Measurements from ENCODE around the gene DUSP9. TPM values are rescaled to one million over a fixed set of nuclear protein-coding genes. Genes with fewer than 3 reads are reported as not detected.

DUSP9 gene
- total RNA-seq, 1 experiment from 2014 or later, result 2.4 TPM

GRCh38 chrX:153700376-153700945 lies 53.5 kb downstream of the DUSP9 start:
- DNase-seq, result no peak
- Mint-ChIP-seq H3K36me3 (ENCODE audit: insufficient read depth in 1 of 3, low read depth in 3 of 3) (peaks cover 28 to 62% (median 48%) of the 10 kb centered on the region in 3 experiments), H3K4me1 (no peaks in the 10 kb centered on the region), H3K4me3 (no peak overlapping the region), H3K27me3 (ENCODE audit: low read depth) (peaks cover 1% of the 10 kb centered on the region), H3K9me3 (peaks cover 59 to 75% of the 10 kb centered on the region in 2 experiments), H3K27ac (peak overlapping the region in 2 of 3 experiments; percentile 30 to 41; a peak in 1 of 7 replicates)
- no peaks in the 10 kb centered on the region for H4K20me1 ChIP-seq (ENCODE audit: control insufficient read depth, insufficient read depth, insufficient read length)
- H2BK120ac ChIP-seq (ENCODE audit: low read depth, low read length, poor library complexity, severe bottlenecking), result no peak overlapping the region
- no peak overlapping the region for H2AK5ac ChIP-seq (ENCODE audit: insufficient read length, low read length)
- H2BK15ac ChIP-seq (ENCODE audit: low read depth, low read length), result no peak overlapping the region
- no peak overlapping the region for H4K5ac ChIP-seq (ENCODE audit: insufficient read length, low read depth, low read length)
- no peaks in the 10 kb centered on the region for H3K9me3 ChIP-seq (ENCODE audit: control insufficient read depth, low read depth, low read length)
- no peak overlapping the region for H3K4ac ChIP-seq (ENCODE audit: low read depth, low read length)
- no peaks in the 10 kb centered on the region for H3K23me2 ChIP-seq (ENCODE audit: insufficient read length, low read depth, low read length, poor library complexity, severe bottlenecking)
- no peak overlapping the region for H3K56ac ChIP-seq (ENCODE audit: insufficient read length, low read depth, low read length)
- H2BK20ac ChIP-seq (ENCODE audit: low read depth, low read length, poor library complexity, severe bottlenecking), result no peak overlapping the region
- H2BK12ac ChIP-seq (ENCODE audit: insufficient read length, low read depth, low read length), result no peak overlapping the region
- no peaks in the 10 kb centered on the region for H3K79me2 ChIP-seq (ENCODE audit: insufficient read depth, low read length)
- no peak overlapping the region for H3K9ac ChIP-seq (ENCODE audit: extremely low read depth, insufficient read length, low read length)
- no peak overlapping the region for H2AFZ ChIP-seq (ENCODE audit: low read length)
- no peak overlapping the region for H2BK5ac ChIP-seq (ENCODE audit: insufficient read length, low read length)
- no peak overlapping the region for H4K8ac ChIP-seq (replicated peaks; ENCODE audit: insufficient read length, low read depth, low read length)
- H4K91ac ChIP-seq (ENCODE audit: insufficient read length, low read depth, low read length), result no peak overlapping the region
- H3K14ac ChIP-seq (ENCODE audit: insufficient read depth, low read length), result no peak overlapping the region
- no peaks in the 10 kb centered on the region for H3K27me3 ChIP-seq (ENCODE audit: insufficient read depth, low read length)
- no peaks in the 10 kb centered on the region for H3K4me1 ChIP-seq (ENCODE audit: insufficient read depth, low read length)
- no peak overlapping the region for H3K27ac ChIP-seq (ENCODE audit: insufficient read length, low read depth, low read length)
- no peak overlapping the region for H3T11ph ChIP-seq (ENCODE audit: low read length)
- no peak overlapping the region for H3K23ac ChIP-seq (ENCODE audit: insufficient read length, low read depth, low read length)
- TF ChIP-seq CTCF (conservative IDR thresholded peaks at IDR 0.05), result no peak
- no peak overlapping the region for H3K18ac ChIP-seq (ENCODE audit: insufficient read length, low read depth, low read length)
- no peak overlapping the region for H3K4me2 ChIP-seq (ENCODE audit: insufficient read depth, insufficient read length, low read length)
- WGBS (ENCODE audit: extremely low coverage, insufficient read length, low lambda C conversion rate), result no CpG with 5 or more reads among the region's 15 CpGs
- no peaks in the 10 kb centered on the region for H3K79me1 ChIP-seq (ENCODE audit: insufficient read depth, low read depth, low read length, poor library complexity, severe bottlenecking)

Other genes with a start within 250 kb of the DUSP9 start
- gene PNMA6E, start 245.9 kb upstream of the DUSP9 start, total RNA-seq (2021), result not detected in 2 replicates
- 0.66 and 0.68 TPM in 2 replicates for gene ZFP92, start 235.7 kb upstream of the DUSP9 start, total RNA-seq (2021)
- 1.1 and 1.3 TPM in 2 replicates for gene TREX2, start 201.1 kb upstream of the DUSP9 start, total RNA-seq (2021)
- 43.1 and 45.3 TPM in 2 replicates for gene HAUS7, start 176.6 kb upstream of the DUSP9 start, total RNA-seq (2021)
- 1.2 and 1.5 TPM in 2 replicates for gene BGN, start 152.2 kb upstream of the DUSP9 start, total RNA-seq (2021)
- 0.35 TPM in 2 replicates for gene ATP2B3, start 129.6 kb upstream of the DUSP9 start, total RNA-seq (2021)
- gene CCNQ, start 48.1 kb upstream of the DUSP9 start, total RNA-seq (2021), result 16.1 and 18.4 TPM in 2 replicates
- 26.2 and 26.8 TPM in 2 replicates for gene PNCK, start 26.6 kb downstream of the DUSP9 start, total RNA-seq (2021)
- 229 and 231 TPM in 2 replicates for gene SLC6A8, start 40.7 kb downstream of the DUSP9 start, total RNA-seq (2021)
- gene BCAP31, start 77.2 kb downstream of the DUSP9 start, total RNA-seq (2021), result 138 and 140 TPM in 2 replicates
- gene ABCD1, start 77.7 kb downstream of the DUSP9 start, total RNA-seq (2021), result 10.2 and 11.1 TPM in 2 replicates
- gene PLXNB3, start 117.0 kb downstream of the DUSP9 start, total RNA-seq (2021), result 1.8 and 1.9 TPM in 2 replicates
- not detected in 2 replicates for gene SRPK3, start 133.8 kb downstream of the DUSP9 start, total RNA-seq (2021)
- 43.2 and 47.1 TPM in 2 replicates for gene IDH3G, start 147.2 kb downstream of the DUSP9 start, total RNA-seq (2021)
- 179 and 193 TPM in 2 replicates for gene SSR4, start 147.5 kb downstream of the DUSP9 start, total RNA-seq (2021)
- gene PDZD4, start 183.3 kb downstream of the DUSP9 start, total RNA-seq (2021), result 110 and 118 TPM in 2 replicates
- gene L1CAM, start 239.0 kb downstream of the DUSP9 start, total RNA-seq (2021), result 19.9 and 22.7 TPM in 2 replicates